Neural crest cell (in vitro differentiated cells): ENCODE results near the gene GRIK3. TPM values are rescaled to one million over a fixed set of nuclear protein-coding genes. Genes with fewer than 3 reads are reported as not detected.

Experiments used
- DNase-seq: peaks from one replicate; pipeline ENCODE4 v3.0.0; 2021; ENCODE audit warnings: low read depth, mixed read lengths, low spot score
- H3K27ac Mint-ChIP-seq: one replicate; pipeline ENCODE4 v1.8.0; 2021; ENCODE audit warnings: mild to moderate bottlenecking, mixed read lengths; ENCODE audit not compliant: unreplicated experiment
- H3K27me3 Mint-ChIP-seq: 2 replicates; pipeline ENCODE4 v1.8.0; 2021; ENCODE audit warnings: low read depth, mild to moderate bottlenecking, mixed read lengths
- H3K36me3 Mint-ChIP-seq: 2 replicates; pipeline ENCODE4 v1.8.0; 2021; ENCODE audit warnings: low read depth, mild to moderate bottlenecking, mixed read lengths
- H3K4me1 Mint-ChIP-seq: 2 replicates; pipeline ENCODE4 v1.8.0; 2021; ENCODE audit warnings: mixed read lengths
- H3K4me3 Mint-ChIP-seq: one replicate; pipeline ENCODE4 v1.8.0; 2021; ENCODE audit warnings: mild to moderate bottlenecking, mixed read lengths
- H3K9me3 Mint-ChIP-seq: 2 replicates; pipeline ENCODE4 v1.8.0; 2021; ENCODE audit warnings: mixed read lengths
- total RNA-seq: library from RNA; stranded (reverse); gene quantifications from 2 replicates; pipeline ENCODE4 v1.2.1, GENCODE V29; 2021
- TF ChIP-seq, protein P1 (sequence below): fragments of 200-600 bp; sonication (generic); conservative IDR thresholded peaks from 2 replicates; pipeline ENCODE4 v1.5.0; 2021; ENCODE audit warnings: antibody characterized with exemption, mild to moderate bottlenecking

Gene GRIK3
- total RNA-seq, 1 donor from 2014 or later: 2.4 TPM

DNA sequence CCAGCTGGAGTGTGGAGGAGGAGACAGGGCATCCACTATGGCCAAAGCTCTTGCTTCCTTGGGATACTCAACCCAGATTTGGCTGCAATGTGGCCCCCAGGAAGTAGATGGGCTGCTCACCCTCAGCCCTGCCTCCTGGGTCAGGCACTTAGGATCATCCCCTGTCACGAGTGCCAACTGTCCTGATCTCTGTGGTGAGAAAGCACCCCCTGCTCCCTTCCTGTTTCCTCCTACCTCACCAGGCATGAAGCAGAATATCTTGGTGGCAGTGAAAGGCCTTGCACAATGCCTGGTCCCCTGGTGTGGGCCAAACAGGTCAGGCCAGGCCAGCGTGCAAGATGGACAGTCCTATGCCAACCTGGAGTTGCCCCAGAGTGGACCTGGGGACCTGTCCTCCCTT, 211.7 kb downstream of the GRIK3 start:
- no peak overlapping the region for H3K27ac Mint-ChIP-seq
- no peak overlapping the region for H3K4me3 Mint-ChIP-seq
- no peaks in the 10 kb centered on the region for H3K9me3 Mint-ChIP-seq
- H3K27me3 Mint-ChIP-seq: no peaks in the 10 kb centered on the region
- no peaks in the 10 kb centered on the region for H3K36me3 Mint-ChIP-seq
- H3K4me1 Mint-ChIP-seq: peaks cover 35% of the 10 kb centered on the region
- TF ChIP-seq, protein P1, sequence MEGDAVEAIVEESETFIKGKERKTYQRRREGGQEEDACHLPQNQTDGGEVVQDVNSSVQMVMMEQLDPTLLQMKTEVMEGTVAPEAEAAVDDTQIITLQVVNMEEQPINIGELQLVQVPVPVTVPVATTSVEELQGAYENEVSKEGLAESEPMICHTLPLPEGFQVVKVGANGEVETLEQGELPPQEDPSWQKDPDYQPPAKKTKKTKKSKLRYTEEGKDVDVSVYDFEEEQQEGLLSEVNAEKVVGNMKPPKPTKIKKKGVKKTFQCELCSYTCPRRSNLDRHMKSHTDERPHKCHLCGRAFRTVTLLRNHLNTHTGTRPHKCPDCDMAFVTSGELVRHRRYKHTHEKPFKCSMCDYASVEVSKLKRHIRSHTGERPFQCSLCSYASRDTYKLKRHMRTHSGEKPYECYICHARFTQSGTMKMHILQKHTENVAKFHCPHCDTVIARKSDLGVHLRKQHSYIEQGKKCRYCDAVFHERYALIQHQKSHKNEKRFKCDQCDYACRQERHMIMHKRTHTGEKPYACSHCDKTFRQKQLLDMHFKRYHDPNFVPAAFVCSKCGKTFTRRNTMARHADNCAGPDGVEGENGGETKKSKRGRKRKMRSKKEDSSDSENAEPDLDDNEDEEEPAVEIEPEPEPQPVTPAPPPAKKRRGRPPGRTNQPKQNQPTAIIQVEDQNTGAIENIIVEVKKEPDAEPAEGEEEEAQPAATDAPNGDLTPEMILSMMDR: no peak
- DNase-seq: no peak

DNA sequence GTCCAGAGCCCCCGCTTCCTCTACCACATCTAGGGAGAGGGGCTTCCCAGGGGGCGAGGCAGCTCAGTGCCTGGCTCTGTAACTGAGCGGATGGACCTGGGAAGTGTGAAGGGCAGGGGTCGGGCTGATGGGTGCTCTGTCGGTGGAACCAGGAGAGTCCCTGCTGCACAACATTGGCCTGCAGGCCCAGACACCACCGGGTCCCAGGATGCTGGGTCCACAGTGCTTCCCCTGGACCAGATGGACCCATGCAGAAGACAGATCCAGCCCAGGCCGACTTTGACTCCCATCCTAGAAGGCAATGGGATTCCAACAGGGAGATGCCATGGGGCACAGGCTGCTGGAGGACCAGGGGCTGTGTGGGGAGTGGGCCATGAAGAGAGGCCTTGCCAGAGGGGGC, 212.9 kb downstream of the GRIK3 start:
- H3K9me3 Mint-ChIP-seq: no peaks in the 10 kb centered on the region
- no peak overlapping the region for H3K27ac Mint-ChIP-seq
- TF ChIP-seq, protein P1: no peak
- no peak overlapping the region for H3K4me3 Mint-ChIP-seq
- H3K36me3 Mint-ChIP-seq: no peaks in the 10 kb centered on the region
- peaks cover 30% of the 10 kb centered on the region for H3K4me1 Mint-ChIP-seq
- no peaks in the 10 kb centered on the region for H3K27me3 Mint-ChIP-seq
- no peak for DNase-seq

DNA sequence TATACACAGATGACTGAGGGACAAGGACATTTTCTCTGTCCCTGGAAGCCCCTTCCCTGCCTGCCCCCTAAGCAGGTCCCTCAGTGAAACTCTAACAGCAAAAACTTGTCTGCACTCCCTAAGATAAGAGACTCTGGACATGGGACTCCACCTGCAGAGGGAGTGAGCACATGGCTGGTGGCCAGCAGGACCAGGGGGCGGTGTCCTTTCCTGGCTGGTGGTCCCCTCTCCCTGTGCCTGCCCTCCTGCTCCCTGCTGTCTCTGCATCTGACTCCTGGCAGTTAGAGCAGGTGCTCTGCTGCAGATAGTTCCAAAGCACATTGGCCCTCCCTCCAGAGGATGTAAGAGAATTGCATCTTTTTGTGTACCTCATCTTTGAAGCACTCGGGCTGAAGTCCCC, 215.5 kb downstream of the GRIK3 start:
- H3K27ac Mint-ChIP-seq: peak overlapping the region; percentile 64
- no peaks in the 10 kb centered on the region for H3K36me3 Mint-ChIP-seq
- no peak overlapping the region for H3K4me3 Mint-ChIP-seq
- DNase-seq: no peak
- TF ChIP-seq, protein P1: no peak
- H3K4me1 Mint-ChIP-seq: peaks cover 10% of the 10 kb centered on the region
- H3K9me3 Mint-ChIP-seq: no peaks in the 10 kb centered on the region
- no peaks in the 10 kb centered on the region for H3K27me3 Mint-ChIP-seq

DNA sequence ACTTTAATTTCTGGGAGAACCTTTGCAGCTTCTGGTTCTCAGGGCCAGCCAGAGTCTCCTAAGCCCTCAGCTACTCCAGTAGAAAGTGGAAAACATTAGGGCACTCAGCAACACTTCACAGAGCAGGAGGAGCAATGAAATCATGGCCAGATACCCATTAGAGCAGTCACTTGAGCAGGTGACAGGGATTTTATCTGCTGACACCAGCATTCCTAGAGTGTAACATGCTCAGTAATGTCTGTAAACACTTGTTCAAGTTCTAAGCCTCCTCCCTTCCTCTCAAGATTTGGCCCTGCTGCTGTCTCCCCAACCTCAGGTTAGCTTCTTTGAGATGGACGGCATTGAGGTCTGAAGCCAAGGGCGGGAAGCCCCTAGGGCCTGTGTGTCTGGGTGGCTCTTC, 218.0 kb downstream of the GRIK3 start:
- H3K27me3 Mint-ChIP-seq: no peaks in the 10 kb centered on the region
- H3K4me3 Mint-ChIP-seq: no peak overlapping the region
- TF ChIP-seq, protein P1: no peak
- H3K9me3 Mint-ChIP-seq: no peaks in the 10 kb centered on the region
- peaks cover 7% of the 10 kb centered on the region for H3K4me1 Mint-ChIP-seq
- no peaks in the 10 kb centered on the region for H3K36me3 Mint-ChIP-seq
- DNase-seq: no peak
- no peak overlapping the region for H3K27ac Mint-ChIP-seq

DNA sequence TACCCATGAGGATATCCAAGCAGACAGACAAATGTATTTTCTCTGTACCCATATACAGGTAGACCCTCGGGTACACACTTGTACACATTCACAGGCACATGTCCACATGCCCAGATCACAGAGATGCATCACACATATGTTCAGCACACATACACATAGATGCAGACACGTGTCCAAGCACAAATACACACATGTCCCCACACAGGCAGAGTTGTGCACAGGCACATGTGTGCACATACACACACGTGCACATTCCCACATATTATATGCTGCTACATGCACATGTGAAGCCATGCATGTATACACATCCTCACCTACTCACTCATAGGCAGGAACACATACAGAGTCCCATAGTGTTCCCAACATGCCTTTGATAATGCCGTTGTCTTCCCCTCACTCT, 219.5 kb downstream of the GRIK3 start:
- no peaks in the 10 kb centered on the region for H3K36me3 Mint-ChIP-seq
- no peak overlapping the region for H3K27ac Mint-ChIP-seq
- H3K4me1 Mint-ChIP-seq: peaks cover 7% of the 10 kb centered on the region
- TF ChIP-seq, protein P1: no peak
- H3K4me3 Mint-ChIP-seq: no peak overlapping the region
- no peaks in the 10 kb centered on the region for H3K27me3 Mint-ChIP-seq
- no peak for DNase-seq
- H3K9me3 Mint-ChIP-seq: no peaks in the 10 kb centered on the region

DNA sequence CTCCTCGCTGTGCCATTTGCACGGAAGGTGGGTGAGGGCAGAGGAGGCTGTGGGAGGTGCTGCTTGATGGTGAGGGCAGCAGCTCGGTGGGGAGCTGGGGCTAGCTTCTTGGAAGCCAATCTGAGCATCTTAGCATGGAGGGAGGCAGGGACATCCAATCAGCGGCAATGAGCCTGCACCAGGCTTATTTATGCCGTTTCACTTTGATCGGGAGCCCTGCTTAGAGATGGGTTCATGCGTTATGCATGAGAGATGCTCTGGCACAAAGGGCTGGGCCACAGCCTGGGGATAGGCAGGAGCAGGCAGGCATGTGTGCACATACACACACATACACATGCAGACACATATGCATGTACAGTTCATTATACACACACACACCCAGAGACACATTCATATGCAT, 220.2 kb downstream of the GRIK3 start:
- DNase-seq: no peak
- H3K27me3 Mint-ChIP-seq: peaks cover 4% of the 10 kb centered on the region
- peaks cover 7% of the 10 kb centered on the region for H3K4me1 Mint-ChIP-seq
- no peak overlapping the region for H3K27ac Mint-ChIP-seq
- H3K36me3 Mint-ChIP-seq: no peaks in the 10 kb centered on the region
- no peaks in the 10 kb centered on the region for H3K9me3 Mint-ChIP-seq
- TF ChIP-seq, protein P1: no peak
- no peak overlapping the region for H3K4me3 Mint-ChIP-seq
